Ovary (tissue), 9 donors: ENCODE results near the gene RNF44. TPM values are rescaled to one million over a fixed set of nuclear protein-coding genes. Genes with fewer than 3 reads are reported as not detected.

ENCODE experiments used
- DNase-seq, 5 donors: peaks; one replicate each; pipeline ENCODE4 v3.0.0-alpha.2; 2019 to 2020
- H3K27ac ChIP-seq, 2 donors: fragments of 200-600 bp; one replicate each; pipeline versions ENCODE4 v1.5.1 to v1.8.0; 2019 to 2022
- H3K27me3 ChIP-seq: fragments of 200-600 bp; one replicate; pipeline ENCODE4 v1.8.0; 2022
- H3K36me3 ChIP-seq: fragments of 200-600 bp; sonication (generic); one replicate; pipeline ENCODE4 v1.5.1; 2019
- H3K4me1 ChIP-seq: one replicate; pipeline ENCODE4 v1.8.1; 2013; ENCODE audit warnings: mild to moderate bottlenecking, moderate library complexity; ENCODE audit not compliant: insufficient read depth
- H3K4me3 ChIP-seq: fragments of 200-600 bp; sonication (generic); one replicate; pipeline ENCODE4 v1.5.1; 2017
- H3K9me3 ChIP-seq, 2 donors: fragments of 200-600 bp in 1 of 2; sonication (generic) in 1 of 2; one replicate each; pipeline versions ENCODE4 v1.5.1 to v1.8.1; 2013 to 2019; ENCODE audit warnings: mild to moderate bottlenecking in 1 of 2, moderate library complexity in 1 of 2
- EP300 ChIP-seq: sonication (generic); formaldehyde crosslinking; IDR thresholded peaks from one replicate; pipeline ENCODE4 v1.6.1; 2017; ENCODE audit warnings: antibody characterized with exemption
- POLR2A ChIP-seq: fragments of 450-650 bp; IDR thresholded peaks from one replicate; pipeline ENCODE4 v1.6.1; 2017; ENCODE audit warnings: antibody characterized with exemption, mild to moderate bottlenecking, moderate library complexity
- WGBS, 3 donors: extraction: QIAGEN DNeasy Blood & Tissue Kit in 1 of 3; methylation state at CpG; one replicate each; pipeline versions ENCODE4 v1.1.5 to v1.1.7; 2013 to 2017; 5-methylcytosine and 5-hydroxymethylcytosine counted together
- intact Hi-C, 4 donors: fragments of 100-400 bp; cut with DNase I; formaldehyde crosslinking; loops; one replicate each; pipeline versions ENCODE4 v1.11.0 to v1.15.1; 2022 to 2023
- polyA plus RNA-seq, 2 donors: library from polyadenylated mRNA; stranded (reverse); fragments of 200-250 nt in 1 of 2; fragments of 350-450 nt in 1 of 2; fragmentation: Illumina TruSeq in 1 of 2; extraction: RNeasy Lipid Tissue Mini Kit (QIAGEN cat#74804) in 1 of 2; gene quantifications; one replicate each; pipeline ENCODE4 v1.2.3, GENCODE V29; 2013 to 2014
- total RNA-seq, 7 donors: library from RNA; depleted of rRNA in 2 of 7; stranded (reverse); fragments of >200 nt in 2 of 7; fragmentation: NEBNext Ultra II Directional in 3 of 7; extraction: Animal tissue kit (Norgen Biotek cat#: 25700) in 3 of 7; gene quantifications; one replicate each; pipeline versions ENCODE4 v1.1.0 to v1.2.4, GENCODE V29; 2016 to 2023
- TF ChIP-seq, protein P1 (sequence below), 3 donors: fragments of 450-650 bp in 2 of 3; fragments of 200-600 bp in 1 of 3; IDR thresholded peaks; one replicate each; pipeline versions ENCODE4 v1.5.1 to v1.8.0; 2016 to 2022; ENCODE audit warnings: antibody characterized with exemption in 3 of 3, mild to moderate bottlenecking in 1 of 3
- donor health status: DM: no; HTN: no; CAD: no; lungs with moderate emphysema.
- donor health status: DM: no; HTN: no; CAD: no.
- donor health status: Bipolar disorder and iron deficiency.
- donor health status: DM: yes; HTN: yes; CAD: no.
- donor health status: DM: no; HTN: no; CAD: no.
- donor health status: DM: yes; HTN: yes; CAD: no.

The RNF44 gene
- total and polyA plus RNA-seq, 9 donors, result 9.2 to 44.7 (median 30.2) TPM

DNA sequence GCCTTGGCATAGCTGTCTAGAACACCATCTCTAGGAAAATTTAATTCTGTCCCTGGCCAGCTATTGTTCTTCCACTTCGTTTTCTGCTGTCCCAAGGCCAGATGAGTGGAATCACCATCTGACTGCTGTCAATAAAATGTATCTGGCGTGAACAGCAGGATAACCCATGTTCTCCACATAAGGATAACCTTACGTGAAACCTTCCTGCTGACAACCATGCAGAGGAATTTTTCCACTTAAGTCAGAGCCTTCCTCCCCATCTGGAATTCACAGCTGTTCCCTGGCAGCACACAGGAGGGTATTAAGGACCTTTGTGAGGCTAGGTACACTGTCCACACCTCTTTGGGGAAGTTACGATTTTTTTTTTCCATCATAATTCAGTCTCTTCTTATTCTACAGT, 28.6 kb downstream of the RNF44 start:
- Histone ChIP-seq H3K27me3 (no peaks in the 10 kb centered on the region), H3K9me3 (no peaks in the 10 kb centered on the region), H3K36me3 (no peaks in the 10 kb centered on the region), H3K27ac (no peak overlapping the region), H3K4me3 (no peak overlapping the region), H3K4me1 (no peaks in the 10 kb centered on the region)
- 53 to 62% (median 53%) methylated on average over 4 of the region's 4 CpGs for WGBS, 3 donors
- no peak for TF ChIP-seq EP300
- no peak for TF ChIP-seq POLR2A
- TF ChIP-seq, protein P1, sequence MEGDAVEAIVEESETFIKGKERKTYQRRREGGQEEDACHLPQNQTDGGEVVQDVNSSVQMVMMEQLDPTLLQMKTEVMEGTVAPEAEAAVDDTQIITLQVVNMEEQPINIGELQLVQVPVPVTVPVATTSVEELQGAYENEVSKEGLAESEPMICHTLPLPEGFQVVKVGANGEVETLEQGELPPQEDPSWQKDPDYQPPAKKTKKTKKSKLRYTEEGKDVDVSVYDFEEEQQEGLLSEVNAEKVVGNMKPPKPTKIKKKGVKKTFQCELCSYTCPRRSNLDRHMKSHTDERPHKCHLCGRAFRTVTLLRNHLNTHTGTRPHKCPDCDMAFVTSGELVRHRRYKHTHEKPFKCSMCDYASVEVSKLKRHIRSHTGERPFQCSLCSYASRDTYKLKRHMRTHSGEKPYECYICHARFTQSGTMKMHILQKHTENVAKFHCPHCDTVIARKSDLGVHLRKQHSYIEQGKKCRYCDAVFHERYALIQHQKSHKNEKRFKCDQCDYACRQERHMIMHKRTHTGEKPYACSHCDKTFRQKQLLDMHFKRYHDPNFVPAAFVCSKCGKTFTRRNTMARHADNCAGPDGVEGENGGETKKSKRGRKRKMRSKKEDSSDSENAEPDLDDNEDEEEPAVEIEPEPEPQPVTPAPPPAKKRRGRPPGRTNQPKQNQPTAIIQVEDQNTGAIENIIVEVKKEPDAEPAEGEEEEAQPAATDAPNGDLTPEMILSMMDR (IDR thresholded peaks at IDR 0.05), result no peak
- intact Hi-C loops, result no loop called here
- no peak for DNase-seq

DNA sequence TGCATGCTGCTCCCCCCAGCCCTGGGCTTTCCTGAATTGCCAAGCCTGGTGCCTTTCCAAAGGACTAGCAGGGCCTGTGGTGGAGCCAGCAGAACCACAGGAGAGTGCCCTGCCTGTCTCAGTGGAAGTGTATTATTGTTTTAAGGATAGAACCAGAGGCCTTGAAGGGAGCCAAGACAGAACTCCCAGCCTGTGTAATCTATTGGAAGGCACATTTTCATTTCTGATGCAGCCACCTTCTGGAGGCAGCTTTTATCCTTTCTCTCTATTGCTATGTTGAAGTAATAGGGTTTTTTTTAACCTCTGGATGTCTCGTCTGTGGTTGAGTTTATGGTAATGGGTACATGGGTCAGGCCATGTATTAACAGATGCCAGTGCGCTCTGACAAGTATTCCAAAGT, 29.3 kb downstream of the RNF44 start:
- H3K4me3 ChIP-seq, result no peak overlapping the region
- H3K27ac ChIP-seq, result no peak overlapping the region
- no peaks in the 10 kb centered on the region for H3K27me3 ChIP-seq
- TF ChIP-seq, protein P1 (IDR thresholded peaks at IDR 0.05), result no peak
- no peak for TF ChIP-seq EP300
- no peak for TF ChIP-seq POLR2A
- intact Hi-C loops, result no loop called here
- no peak for DNase-seq
- no peaks in the 10 kb centered on the region for H3K36me3 ChIP-seq
- WGBS, 3 donors, result 67 to 74% (median 73%) methylated on average over 2 of the region's 2 CpGs
- no peaks in the 10 kb centered on the region for H3K9me3 ChIP-seq
- no peaks in the 10 kb centered on the region for H3K4me1 ChIP-seq

DNA sequence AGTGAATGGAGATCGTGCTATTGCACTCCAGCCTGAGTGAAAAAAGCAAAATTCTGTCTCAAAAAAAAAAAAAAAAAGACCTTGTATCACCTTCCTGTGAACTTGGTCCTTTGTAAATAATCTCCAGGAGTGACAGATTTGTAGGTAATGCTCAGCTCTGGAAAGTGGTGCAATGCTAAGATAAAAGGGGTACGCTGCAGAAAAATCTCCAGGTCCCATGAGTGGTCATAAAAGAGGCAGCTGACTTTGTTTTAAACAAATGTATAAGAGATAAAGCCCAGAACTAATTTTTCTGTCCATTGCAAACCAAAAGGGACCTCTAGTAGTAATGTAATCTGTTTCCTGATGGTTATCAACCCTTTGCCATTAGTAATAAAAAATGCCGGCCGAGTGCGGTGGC, 33.7 kb downstream of the RNF44 start:
- Histone ChIP-seq H3K9me3 (no peaks in the 10 kb centered on the region), H3K4me3 (no peak overlapping the region), H3K27me3 (no peaks in the 10 kb centered on the region), H3K27ac (no peak overlapping the region), H3K36me3 (no peaks in the 10 kb centered on the region), H3K4me1 (no peaks in the 10 kb centered on the region)
- DNase-seq, result no peak
- WGBS, 3 donors, result 89 to 96% (median 95%) methylated on average over 5 of the region's 5 CpGs
- intact Hi-C loops, result no loop called here
- TF ChIP-seq EP300, result no peak
- TF ChIP-seq POLR2A, result no peak
- TF ChIP-seq, protein P1 (IDR thresholded peaks at IDR 0.05), result no peak

DNA sequence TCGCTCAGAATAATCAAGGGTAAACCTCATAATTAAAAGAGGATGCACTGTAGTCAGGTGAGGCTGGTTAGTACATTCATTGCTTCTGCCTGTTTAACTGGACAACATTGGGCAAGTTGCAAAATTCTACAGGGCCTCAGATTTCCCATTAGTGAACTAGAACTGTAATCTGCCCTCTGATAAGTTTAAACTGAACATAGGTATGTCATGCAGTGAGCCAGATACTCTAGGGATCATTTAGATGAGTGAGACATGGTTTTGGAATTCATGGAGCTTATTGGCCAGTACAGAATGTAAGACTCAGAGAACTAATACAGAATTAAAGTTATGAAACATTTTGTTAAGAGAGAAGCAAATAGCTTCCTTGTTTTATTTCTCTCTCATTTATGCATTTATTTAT, 35.9 kb downstream of the RNF44 start:
- no peaks in the 10 kb centered on the region for H3K4me1 ChIP-seq
- no peaks in the 10 kb centered on the region for H3K27me3 ChIP-seq
- H3K27ac ChIP-seq, result no peak overlapping the region
- DNase-seq, result no peak
- TF ChIP-seq POLR2A (no peak), EP300 (no peak)
- H3K36me3 ChIP-seq, result no peaks in the 10 kb centered on the region
- H3K4me3 ChIP-seq, result no peak overlapping the region
- H3K9me3 ChIP-seq, result no peaks in the 10 kb centered on the region
- intact Hi-C loops, result no loop called here
- WGBS, 3 donors, result 89 to 97% (median 94%) methylated on average over 1 of the region's 1 CpG

DNA sequence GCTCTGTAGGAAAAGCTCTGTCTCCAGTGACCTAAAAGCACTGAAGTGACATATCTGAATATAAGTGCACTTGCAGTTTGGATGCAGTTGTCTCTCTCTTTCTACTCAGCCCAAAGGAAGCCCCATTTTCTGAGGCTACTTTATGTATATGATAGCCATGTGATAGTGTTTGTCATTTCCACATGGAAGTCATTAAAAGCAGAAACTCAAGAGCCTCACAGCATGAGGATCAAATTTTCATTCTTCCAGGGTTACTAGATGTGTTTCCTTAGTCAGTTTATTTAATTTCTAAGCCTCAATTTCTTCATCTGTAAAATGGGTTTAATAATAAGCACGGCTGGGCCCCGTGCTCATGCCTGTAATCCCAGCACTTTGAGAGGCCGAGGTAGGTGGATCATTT, 36.7 kb downstream of the RNF44 start:
- intact Hi-C loops, result no loop called here
- no peak overlapping the region for H3K4me3 ChIP-seq
- H3K27ac ChIP-seq, result no peak overlapping the region
- DNase-seq, result no peak
- WGBS, 3 donors, result 85 to 97% (median 93%) methylated on average over 3 of the region's 3 CpGs
- H3K36me3 ChIP-seq, result no peaks in the 10 kb centered on the region
- H3K27me3 ChIP-seq, result no peaks in the 10 kb centered on the region
- no peaks in the 10 kb centered on the region for H3K4me1 ChIP-seq
- no peaks in the 10 kb centered on the region for H3K9me3 ChIP-seq
- no peak for TF ChIP-seq EP300
- TF ChIP-seq, protein P1 (IDR thresholded peaks at IDR 0.05), result no peak
- no peak for TF ChIP-seq POLR2A
